ENCODE results near the gene GPATCH2L.

GRCh38 chr14:76106188-76106587 lies 45.5 kb upstream of the GPATCH2L start:
- TF ChIP-seq, protein P1, sequence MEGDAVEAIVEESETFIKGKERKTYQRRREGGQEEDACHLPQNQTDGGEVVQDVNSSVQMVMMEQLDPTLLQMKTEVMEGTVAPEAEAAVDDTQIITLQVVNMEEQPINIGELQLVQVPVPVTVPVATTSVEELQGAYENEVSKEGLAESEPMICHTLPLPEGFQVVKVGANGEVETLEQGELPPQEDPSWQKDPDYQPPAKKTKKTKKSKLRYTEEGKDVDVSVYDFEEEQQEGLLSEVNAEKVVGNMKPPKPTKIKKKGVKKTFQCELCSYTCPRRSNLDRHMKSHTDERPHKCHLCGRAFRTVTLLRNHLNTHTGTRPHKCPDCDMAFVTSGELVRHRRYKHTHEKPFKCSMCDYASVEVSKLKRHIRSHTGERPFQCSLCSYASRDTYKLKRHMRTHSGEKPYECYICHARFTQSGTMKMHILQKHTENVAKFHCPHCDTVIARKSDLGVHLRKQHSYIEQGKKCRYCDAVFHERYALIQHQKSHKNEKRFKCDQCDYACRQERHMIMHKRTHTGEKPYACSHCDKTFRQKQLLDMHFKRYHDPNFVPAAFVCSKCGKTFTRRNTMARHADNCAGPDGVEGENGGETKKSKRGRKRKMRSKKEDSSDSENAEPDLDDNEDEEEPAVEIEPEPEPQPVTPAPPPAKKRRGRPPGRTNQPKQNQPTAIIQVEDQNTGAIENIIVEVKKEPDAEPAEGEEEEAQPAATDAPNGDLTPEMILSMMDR (IDR thresholded peaks at IDR 0.05): no peak
- no peak for TF ChIP-seq POLR2A (IDR thresholded peaks at IDR 0.05)
- TF ChIP-seq POLR2AphosphoS5 (IDR thresholded peaks at IDR 0.05): no peak
- no peak for TF ChIP-seq EP300 (IDR thresholded peaks at IDR 0.05; ENCODE audit: low read depth)
